Fibroblast of skin of right quadriceps (primary cell): ENCODE measurements around the gene STUB1.

Experiments used
- DNase-seq: peaks from one replicate; pipeline ENCODE4 v3.0.0-alpha.2; 2013

The STUB1 gene

DNA sequence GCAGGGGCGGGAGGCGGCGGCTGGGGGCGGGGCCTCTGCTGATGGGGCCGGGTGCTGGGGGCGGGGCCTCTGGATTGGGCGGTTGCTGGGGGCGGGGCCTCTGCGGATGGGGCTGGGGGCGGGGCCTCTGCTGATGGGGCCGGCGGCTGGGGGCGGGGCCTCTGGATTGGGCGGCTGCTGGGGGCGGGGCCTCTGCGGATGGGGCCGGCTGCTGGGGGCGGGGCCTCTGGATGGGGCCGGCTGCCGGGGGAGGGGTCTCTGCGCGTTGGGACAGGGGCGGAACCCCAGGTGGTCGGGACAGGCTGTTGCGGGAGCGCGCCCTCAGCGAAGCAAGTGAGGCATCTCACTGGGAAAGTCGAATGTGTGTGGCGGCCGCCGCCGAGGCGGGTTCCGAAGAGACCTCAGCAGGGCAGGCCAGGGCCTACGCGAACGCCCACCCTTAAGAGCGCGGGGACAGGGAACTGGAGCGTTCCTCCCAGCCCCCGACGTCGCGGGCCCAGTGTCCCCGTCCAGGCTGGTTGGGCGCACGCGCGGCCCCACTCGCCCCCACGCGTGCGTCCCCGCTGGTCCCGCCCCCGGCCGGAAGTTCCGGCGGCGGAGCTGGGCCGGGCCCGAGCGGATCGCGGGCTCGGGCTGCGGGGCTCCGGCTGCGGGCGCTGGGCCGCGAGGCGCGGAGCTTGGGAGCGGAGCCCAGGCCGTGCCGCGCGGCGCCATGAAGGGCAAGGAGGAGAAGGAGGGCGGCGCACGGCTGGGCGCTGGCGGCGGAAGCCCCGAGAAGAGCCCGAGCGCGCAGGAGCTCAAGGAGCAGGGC is at the start of gene STUB1:
TSS of gene STUB1 (plus strand) at position 597 of the 811 bp plus-strand sequence. CDS start at position 713, 116 bp downstream.
- peak; percentile 85 for DNase-seq

DNA sequence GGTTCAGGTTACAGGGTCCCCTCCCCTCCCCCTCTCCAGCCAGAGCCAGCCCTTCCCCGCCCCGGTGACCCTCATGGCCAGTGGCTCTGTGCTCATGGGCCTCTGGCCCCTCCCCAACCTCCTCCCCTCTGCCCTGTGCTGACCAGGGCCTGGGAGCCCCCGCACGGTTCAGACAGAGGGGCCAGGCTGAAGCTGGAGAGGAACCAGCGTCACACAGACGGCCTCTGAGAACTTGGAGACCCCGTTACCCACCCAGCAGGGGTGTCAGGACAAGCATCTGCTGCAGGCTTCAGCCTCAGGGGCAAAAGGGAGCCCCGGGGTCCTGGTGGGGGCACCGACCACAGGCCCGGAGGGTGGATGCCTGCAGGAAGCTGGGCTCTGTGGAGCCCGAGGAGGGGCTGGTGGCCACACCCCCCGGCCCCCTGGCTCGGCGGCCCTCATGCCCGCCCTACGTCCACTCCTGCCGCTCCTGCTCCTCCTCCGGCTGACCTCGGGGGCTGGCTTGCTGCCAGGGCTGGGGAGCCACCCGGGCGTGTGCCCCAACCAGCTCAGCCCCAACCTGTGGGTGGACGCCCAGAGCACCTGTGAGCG is 49.3 kb upstream of the STUB1 start, which contains the start of gene WFIKKN1:
TSS of gene WFIKKN1 (plus strand) at position 171 of the 591 bp plus-strand sequence. CDS start at position 440, 269 bp downstream.
- no peak for DNase-seq

DNA sequence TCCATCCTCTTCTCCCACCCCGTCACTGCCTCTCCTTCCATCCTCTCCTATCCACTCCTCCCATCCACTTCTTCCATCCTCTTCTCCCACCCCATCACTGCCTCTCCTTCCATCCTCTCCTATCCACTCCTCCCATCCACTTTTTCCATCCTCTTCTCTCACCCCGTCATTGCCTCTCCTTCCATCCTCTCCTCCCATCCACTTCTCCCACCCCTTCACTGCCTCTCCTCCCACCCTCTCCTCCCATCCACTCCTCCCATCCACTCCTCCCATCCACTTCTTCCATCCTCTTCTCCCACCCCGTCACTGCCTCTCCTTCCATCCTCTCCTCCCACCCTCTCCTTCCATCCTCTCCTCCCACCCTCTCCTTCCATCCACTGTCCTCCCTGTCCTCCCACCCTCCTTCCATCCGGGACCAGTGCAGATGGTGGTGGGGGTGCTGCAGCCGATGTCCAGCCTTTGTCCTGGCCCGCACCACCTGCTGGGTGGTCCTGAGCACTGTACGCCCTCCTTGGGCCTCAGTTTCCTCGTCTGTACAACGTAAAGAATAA is 48.3 kb upstream of the STUB1 start:
- no peak for DNase-seq

DNA sequence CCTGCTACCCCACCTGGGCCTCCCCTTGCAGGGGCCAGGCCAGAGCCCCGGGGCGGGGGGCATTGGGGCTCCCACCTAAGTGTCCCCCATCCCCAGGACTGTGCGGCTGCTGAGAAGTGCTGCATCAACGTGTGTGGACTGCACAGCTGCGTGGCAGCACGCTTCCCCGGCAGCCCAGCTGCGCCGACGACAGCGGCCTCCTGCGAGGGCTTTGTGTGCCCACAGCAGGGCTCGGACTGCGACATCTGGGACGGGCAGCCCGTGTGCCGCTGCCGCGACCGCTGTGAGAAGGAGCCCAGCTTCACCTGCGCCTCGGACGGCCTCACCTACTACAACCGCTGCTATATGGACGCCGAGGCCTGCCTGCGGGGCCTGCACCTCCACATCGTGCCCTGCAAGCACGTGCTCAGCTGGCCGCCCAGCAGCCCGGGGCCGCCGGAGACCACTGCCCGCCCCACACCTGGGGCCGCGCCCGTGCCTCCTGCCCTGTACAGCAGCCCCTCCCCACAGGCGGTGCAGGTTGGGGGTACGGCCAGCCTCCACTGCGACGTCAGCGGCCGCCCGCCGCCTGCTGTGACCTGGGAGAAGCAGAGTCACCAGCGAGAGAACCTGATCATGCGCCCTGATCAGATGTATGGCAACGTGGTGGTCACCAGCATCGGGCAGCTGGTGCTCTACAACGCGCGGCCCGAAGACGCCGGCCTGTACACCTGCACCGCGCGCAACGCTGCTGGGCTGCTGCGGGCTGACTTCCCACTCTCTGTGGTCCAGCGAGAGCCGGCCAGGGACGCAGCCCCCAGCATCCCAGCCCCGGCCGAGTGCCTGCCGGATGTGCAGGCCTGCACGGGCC is 47.5 kb upstream of the STUB1 start:
- DNase-seq, result no peak

DNA sequence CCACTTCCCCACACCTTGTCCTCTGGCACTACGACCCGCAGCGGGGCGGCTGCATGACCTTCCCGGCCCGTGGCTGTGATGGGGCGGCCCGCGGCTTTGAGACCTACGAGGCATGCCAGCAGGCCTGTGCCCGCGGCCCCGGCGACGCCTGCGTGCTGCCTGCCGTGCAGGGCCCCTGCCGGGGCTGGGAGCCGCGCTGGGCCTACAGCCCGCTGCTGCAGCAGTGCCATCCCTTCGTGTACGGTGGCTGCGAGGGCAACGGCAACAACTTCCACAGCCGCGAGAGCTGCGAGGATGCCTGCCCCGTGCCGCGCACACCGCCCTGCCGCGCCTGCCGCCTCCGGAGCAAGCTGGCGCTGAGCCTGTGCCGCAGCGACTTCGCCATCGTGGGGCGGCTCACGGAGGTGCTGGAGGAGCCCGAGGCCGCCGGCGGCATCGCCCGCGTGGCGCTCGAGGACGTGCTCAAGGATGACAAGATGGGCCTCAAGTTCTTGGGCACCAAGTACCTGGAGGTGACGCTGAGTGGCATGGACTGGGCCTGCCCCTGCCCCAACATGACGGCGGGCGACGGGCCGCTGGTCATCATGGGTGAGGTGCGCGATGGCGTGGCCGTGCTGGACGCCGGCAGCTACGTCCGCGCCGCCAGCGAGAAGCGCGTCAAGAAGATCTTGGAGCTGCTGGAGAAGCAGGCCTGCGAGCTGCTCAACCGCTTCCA is 46.7 kb upstream of the STUB1 start:
- DNase-seq, result no peak

DNA sequence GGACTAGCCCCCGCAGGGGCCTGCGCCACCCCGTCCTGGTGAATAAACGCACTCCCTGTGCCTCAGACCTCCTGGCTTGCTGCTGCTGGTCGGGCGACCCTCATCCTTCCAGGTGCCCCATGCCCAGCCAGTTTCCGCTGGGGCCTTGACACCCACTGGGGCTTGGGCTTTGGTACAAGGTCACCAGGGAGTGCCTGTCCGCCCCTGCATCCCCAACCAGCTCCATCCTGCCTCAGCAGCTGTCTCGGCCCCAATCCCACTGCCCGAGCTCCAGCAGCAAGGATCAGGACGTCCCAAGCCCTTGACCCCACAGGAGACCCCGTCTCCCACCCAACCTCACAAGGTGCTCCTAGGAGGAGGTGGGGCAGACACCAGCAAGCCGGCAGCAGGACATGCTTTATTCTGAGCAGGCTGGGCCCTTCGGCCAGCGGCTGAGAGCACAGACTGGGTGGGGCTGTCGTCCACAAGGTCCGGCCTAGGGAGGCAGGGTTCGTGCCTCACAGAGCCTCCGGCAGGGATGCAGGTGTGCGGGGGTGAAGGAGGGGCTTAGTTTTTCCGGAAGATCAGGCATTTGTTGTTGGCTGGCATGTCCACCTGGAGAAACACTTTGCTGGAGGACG is 46.0 kb upstream of the STUB1 start:
- DNase-seq, result no peak

DNA sequence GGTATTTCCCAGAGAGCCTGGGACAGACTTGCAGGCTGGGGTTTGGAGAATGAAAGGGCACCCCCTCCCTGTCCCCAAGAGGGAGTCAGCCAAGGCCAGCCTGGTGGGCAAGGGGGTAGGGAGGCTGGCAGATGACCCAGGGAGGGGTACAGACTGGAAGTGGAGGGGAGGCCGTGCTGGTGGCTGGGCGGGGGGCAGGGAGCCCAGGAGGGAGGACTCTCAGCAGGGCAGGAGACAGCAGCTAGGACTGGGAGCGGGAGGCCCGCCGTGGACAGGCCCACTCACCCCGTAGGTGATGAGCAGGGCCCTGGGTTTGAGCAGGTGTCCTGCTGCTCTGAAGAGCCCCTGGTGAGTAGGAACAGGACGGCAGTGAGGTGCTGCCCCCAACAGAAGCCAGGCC is 45.2 kb upstream of the STUB1 start:
- no peak for DNase-seq

DNA sequence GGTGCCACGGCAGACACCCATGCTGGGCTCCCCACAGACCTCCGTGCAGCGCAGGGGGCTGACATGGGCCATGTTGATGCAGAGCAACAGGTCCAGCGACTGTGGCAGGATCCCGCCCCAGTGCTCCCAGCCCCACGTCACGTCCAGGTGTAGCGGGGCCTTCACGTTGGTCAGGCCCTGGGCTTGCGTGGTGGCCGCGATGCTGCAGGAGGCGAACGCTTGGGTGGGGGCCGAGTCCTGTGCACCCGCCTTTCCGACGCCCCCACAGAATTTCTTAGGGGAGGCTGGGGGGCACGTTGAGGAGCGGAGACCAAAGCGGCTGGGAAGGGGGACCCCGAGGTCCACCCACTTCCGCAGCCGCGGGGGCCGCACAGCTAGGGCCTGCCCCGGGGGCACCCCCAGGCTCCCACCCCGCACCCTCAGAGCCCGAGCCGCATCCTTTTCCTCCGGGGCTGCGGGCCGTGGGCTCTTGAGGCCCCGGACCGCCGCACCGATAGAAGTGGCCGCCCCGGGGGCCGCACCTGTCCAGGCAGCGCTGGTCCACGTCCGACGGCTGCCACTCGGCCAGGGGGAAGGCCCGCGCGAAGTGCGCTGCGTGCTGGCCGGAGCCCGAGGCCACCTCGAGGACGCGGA is 44.5 kb upstream of the STUB1 start:
- no peak for DNase-seq

DNA sequence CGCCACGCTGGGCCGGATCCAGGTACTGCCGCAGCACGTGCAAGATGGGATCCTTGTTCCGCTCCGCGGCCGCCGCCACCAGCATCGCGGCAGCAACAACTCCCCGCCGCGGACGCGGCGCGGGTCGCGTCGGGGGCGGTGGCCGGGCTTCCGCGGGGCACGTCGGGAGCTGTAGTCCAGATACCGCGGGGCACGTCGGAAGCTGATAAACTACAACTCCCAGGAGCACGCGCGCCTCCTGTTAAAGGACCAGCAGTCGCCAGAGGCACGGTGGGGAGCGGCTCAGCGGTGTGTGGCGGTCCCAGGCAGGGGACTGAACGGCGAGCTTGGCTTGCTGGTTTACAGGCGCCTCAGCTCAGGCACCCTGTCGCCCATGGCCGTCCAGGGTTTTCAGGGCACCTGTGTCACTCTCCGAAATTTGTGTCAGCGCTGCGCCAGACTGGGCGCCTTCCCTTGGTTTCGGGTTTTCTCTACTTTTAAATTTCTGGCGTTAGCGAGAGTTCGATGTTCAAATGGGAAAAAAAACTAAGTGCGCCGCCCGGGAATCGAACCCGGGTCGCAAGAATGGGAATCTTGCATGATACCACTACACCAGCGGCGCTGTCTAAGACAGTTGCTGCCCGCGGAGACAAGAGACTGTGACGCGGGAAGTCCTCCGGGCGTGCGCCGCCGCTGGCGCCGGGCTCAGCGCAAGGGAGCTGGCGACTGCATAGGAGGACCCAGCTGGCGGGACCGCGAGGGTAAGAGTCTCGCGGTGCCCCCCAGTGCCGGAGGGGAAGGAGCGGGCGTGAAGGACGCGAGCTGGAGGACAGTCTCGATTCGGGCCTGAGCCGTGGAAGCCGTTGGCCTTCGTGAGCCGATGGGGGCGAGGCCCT is 43.8 kb upstream of the STUB1 start, which contains the start of gene METTL26:
TSS of gene METTL26 (minus strand) at position 100 of the 875 bp plus-strand sequence. CDS start at position 85, 15 bp downstream.
- peak; percentile 94 for DNase-seq

DNA sequence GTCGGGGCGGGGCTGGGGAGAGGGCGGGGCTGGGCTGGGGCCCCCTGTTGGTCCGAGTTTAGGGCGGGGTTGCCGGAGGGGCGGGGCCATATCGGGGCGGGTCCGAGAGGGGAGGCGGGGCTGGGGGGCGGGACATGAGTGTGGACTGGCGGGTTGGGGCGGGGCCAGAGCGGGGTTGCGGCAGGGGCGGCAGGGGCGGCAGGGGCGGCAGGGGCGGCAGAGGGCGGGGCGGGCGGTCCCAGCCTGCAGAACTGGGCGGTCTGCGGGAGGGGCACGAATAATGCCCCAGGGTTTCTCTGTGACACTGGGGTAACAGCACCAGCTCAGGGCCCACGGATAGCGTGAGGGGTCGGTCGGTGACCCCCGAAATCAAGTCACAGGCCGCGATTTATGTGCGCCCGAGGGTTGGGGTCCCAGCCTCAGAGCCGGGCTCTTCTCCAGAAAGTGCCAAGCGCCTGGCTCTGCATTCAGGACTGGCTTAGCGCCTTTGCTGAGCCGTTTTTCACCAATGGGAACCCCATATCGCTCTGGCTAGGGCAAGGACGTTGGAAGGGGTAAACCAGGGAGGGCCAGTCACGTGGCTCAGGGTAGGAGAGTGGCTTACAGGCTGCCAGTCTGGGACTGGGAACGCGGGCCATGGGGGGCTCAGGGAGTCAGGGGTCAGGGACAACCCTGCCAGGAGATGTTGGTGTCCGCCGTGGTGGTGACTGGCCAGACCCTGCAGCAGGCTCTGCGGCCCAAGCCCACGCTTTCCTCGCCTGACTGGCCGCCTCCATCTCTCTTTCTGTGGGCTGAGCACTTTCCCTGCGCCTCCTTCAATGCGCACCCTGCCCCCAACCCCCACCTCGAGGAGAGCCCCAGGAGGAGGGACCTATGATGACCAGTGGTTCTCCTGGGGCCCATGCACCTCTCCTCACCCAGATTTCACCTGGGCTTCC is 42.9 kb upstream of the STUB1 start:
- peak; percentile 89 for DNase-seq

DNA sequence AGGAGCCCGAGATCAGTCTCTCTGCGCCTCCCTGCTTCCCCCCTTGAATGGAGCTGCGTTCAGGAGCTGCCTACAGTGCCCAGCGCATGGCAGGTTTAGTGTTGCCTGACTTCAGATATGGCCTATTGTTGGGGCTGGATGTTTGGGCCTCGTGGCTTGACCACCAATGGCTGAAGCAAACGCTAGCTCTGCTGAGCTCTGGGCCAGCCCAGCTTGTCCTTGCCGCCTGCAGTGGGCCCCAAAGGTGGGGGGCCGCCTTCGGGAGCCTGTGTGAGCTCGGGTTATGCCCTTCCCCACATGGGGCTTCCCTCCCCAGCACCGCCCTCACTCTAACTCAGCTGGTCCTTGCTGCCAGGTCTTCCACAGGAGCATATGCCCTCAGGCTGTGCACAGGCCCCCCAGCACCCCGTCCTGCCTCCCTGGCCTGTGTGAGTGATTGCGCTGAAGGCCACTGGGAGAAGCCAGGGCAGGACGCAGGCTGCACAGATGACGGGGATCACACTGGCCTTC is 42.1 kb upstream of the STUB1 start:
- no peak for DNase-seq

DNA sequence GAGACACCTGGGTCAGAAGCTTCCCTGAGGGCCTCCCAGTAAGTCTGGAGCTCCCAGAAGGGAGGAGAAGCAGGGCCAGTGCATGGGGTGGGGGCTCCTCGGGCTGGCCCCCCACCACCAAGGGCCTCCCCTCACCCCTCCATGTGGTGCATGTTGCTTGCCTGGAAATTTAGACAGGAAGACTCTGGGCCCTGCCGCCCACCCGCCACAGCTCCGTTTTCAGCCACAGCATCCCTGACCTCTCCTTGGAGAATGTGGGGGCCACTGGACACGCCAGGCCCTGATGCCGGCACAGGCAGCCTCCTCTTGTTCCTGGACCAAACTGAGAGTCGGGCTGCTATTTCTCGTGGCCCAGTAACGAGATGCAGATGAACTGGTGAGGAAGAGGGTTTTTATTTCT is 41.4 kb upstream of the STUB1 start:
- no peak for DNase-seq

DNA sequence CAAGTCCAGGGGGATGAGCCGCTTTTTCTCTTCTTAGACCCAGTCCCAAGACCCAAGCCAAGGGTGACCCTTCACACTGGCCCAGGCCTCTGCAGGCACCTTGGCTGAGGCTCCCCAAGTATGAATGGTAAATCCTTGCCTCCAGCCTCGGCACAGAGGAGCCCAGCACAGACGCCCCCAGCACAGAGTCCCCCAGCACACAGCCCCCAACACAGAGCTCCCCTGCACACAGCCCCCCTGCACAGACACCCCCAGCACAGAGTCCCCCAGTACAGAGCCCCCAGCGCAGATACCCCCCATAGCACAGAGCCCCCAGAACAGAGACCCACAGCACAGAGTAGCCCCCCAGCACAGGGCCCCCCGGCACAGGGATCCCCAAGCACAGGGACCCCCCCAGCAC is 39.6 kb upstream of the STUB1 start:
- DNase-seq, result no peak

DNA sequence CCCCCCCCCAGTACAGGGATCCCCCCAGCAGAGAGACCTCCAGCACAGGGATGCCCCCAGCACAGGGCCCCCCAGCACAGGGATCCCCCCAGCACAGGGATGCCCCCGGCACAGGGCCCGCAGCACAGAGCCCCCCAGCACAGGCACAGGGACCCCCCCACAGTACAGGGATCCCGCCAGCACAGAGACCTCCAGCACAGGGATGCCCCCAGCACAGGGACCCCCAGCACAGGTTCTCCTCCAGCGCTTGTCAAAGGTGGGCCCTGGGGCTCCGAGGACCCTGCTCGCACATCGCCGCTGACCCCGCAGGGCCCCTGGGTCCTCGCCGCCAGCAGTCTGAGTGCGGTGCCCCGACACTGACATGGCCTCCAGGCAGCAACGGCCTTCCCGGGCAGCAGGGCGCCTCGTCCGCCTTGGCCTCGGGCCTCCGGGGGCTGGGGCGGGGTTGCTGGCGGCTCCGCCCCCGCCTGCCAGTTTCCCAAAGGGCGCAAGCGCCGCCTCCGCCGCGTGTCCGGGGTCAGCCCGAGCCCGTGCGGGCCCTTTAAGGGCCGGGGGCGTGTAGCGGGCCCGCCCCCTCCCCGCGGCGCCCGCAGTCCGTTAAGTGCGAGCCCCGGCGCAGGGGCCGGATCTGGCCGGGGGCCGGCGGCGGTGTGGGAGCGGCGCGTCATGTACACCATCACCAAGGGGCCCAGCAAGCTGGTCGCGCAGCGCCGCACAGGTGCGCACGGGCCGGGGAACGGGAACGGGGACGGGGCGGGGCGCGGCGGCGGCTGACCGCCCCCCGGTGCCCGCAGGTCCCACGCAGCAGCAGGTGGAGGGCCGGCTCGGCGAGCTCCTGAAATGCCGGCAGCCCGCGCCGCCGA is 38.7 kb upstream of the STUB1 start, which contains the start of gene MCRIP2:
TSS of gene MCRIP2 (plus strand) at position 503 of the 863 bp plus-strand sequence. CDS start at position 667, 164 bp downstream.
- peak; percentile 57 for DNase-seq

DNA sequence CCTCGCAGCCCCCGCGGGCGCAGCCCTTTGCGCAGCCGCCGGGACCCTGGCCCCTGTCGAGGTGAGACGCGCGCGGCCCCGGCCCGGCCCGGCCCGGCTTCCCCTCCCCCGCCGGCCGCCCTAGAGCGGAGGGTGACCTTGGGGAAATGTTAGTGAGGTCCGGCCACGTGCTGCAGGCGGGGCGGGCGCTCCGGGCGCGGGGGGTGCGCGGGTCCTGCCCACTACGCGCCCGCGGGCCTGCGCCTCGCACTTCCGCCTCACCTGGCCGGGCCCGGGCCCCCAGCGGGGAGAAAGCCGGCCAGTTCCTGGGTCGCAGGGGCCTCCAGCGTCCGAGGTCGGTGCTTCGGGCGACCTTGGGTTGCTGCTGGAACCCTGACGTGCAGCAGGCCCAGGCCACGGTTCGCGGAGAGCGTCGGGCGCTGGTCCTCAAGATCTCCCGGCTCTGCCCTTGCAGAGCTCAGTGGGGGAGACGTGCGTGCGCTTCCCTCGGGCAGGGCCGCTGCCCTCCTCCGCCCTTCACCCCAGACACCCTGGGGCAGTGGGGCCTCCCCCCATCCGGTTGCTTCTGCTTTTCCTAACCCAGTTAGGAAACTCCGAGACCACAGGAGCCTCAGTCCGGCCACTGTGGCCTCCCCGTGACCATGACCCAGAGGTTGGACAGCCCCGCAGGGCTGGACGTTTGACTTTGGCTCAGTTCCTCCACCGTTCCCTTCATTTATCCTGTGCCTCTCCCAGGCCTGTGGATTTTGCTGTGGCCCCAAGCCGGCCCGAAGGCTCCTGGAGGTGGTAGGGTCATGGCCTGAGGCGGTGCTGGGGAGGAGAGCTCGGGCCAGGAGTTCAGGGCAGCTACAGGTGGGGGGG is 37.8 kb upstream of the STUB1 start:
- no peak for DNase-seq

DNA sequence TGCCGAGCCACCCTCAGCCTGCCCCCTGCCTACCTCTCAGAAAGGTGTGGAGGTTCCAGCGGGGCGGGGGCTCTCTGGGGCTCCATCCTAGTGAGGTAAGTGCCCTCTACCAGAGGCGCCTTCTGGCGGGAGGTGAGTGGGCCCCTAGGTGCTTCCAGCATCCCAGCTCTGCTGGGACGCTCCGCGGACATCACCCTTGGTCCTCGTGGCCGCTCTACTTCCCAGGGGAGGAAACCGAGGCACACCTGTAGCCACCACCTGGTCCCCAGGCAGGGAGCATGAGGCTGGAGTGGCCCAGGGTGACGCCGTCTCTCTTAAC is 37.2 kb upstream of the STUB1 start:
- DNase-seq, result no peak

DNA sequence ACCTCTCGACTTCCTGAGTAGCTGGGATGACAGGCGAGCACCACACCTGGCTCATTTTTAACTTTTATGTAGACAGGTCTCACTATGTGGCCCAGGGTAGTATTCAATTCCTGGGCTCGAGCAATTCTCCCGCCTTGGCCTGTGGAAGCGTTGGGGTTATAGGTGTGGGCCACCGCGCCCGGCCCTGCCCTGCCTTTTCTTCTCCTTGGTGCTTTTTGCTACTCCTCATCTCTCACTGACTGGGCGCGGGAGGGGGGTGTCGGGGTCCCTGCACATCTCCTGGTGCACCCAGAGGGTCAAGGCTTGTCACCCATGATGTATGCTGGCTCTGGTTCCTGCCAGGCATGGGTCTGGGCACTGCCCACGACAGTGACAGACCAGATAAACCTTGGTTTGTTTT is 35.7 kb upstream of the STUB1 start:
- DNase-seq, result no peak
